ENCODE results near the gene PRKCB.

The PRKCB gene

DNA sequence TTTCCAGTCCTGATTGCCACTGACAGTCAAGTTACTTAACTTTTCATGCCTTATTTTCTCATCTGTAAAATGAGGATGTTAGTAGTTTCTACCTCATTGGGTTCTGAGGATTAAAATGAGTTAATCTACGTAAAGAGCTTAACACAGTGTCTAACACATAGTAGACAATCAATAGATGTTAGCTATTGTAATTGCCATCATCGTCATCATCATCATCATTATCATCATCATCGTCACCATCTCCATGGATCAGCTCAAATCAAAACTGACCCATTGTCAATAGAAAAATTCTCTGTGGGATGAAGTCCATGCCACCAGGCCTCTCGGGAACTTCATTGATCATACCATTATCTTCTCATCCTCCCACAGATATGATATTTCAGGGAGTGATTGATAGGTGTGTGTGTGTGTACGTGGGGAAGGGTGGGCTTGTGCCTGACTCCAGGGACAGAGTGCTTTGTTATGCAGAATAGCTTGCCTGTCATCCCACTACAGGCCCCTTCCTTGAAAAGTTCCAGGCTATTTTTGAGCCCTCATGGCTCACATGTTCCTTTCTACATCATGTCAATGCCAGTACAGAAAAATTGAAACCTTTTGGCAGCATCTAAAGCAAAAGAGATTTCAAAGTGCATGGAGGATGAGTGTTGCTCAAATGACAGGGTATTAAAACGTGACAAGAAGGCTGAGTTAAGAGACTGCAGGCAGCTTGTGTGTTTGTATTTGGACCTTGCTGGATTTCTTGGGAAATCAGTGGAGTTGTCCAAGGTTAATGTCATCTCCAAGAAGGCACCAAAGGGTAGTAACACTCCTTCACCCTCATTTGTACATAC lies 133.9 kb downstream of the PRKCB start:
- H3K27ac Mint-ChIP-seq, result no peak overlapping the region
- intact Hi-C loops (cut with micrococcal nuclease), result no loop called here
- no peaks in the 10 kb centered on the region for H3K27me3 Mint-ChIP-seq
- H3K4me3 Mint-ChIP-seq, result no peak overlapping the region
- no peaks in the 10 kb centered on the region for H3K36me3 Mint-ChIP-seq (ENCODE audit: low read depth)
- H3K4me1 Mint-ChIP-seq (ENCODE audit: low read depth), result peaks cover 16% of the 10 kb centered on the region
- H3K9me3 Mint-ChIP-seq, result no peaks in the 10 kb centered on the region

DNA sequence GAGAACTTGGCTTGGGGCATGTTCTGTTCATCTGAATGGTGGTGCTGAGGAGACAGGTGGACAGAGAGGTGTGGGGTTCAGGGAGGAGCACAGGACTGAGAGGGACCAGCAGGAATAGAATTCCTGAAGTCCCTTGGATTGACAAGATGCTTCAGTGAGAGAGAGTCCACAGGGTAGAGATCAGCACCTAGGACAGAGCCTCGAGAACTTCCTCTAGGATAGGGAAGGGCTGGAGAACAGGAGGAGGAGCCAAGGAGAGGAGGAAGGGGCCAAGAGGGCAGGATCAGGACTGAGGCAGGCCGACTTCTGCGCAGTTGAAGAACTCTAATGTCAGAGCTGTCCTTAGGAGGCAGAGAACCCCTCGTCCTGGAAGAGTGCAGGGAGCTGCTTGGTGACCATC lies 138.4 kb downstream of the PRKCB start:
- intact Hi-C loops (cut with micrococcal nuclease), result no loop called here
- no peaks in the 10 kb centered on the region for H3K27me3 Mint-ChIP-seq
- H3K9me3 Mint-ChIP-seq, result no peaks in the 10 kb centered on the region
- H3K36me3 Mint-ChIP-seq (ENCODE audit: low read depth), result no peaks in the 10 kb centered on the region
- no peak overlapping the region for H3K4me3 Mint-ChIP-seq
- peaks cover 10% of the 10 kb centered on the region for H3K4me1 Mint-ChIP-seq (ENCODE audit: low read depth)
- no peak overlapping the region for H3K27ac Mint-ChIP-seq

DNA sequence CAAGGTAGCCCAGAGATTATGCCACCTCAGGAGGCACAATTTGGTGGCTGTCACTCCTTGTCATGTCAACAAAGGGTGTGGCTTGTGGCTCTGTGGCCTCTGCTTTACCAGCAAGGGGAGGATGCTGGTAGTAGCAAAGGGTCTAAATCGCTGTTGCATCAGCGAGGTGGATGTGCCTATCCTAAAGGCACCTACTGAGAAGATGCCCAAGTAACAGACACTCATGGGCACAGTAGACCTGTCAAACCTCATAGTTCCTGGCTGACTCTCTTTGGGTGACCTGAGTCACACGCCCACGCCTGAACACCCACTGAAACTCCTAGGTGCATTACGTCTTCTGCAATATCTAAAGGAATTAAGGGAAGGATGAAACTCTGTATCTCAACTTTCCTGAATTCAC lies 139.5 kb downstream of the PRKCB start:
- Mint-ChIP-seq H3K9me3 (no peaks in the 10 kb centered on the region), H3K27me3 (no peaks in the 10 kb centered on the region), H3K27ac (no peak overlapping the region), H3K4me1 (ENCODE audit: low read depth) (peaks cover 10% of the 10 kb centered on the region), H3K36me3 (ENCODE audit: low read depth) (no peaks in the 10 kb centered on the region), H3K4me3 (no peak overlapping the region)
- intact Hi-C loops (cut with micrococcal nuclease), result no loop called here

DNA sequence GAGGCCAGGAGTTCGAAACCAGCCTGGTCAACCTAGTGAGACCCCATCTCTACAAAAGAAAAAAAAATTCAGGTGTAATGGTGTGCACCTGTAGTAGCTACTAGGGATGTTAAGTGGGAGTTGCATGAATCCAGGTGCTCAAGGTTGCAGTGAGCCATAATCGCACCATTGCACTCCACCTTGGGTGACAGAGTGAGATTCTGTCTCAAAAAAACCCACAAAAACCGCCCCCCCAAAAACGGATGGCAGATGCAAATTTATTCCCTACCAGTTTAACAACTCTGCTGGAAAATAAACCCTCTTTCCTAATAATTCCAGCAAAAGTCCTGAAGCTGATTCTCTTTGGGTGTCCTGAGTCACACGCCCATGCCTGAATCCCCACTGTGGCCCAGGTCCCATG lies 140.3 kb downstream of the PRKCB start:
- Mint-ChIP-seq H3K27ac (no peak overlapping the region), H3K36me3 (ENCODE audit: low read depth) (no peaks in the 10 kb centered on the region), H3K4me1 (ENCODE audit: low read depth) (peaks cover 10% of the 10 kb centered on the region), H3K4me3 (no peak overlapping the region), H3K9me3 (no peaks in the 10 kb centered on the region), H3K27me3 (no peaks in the 10 kb centered on the region)
- intact Hi-C loops (cut with micrococcal nuclease), result no loop called here

DNA sequence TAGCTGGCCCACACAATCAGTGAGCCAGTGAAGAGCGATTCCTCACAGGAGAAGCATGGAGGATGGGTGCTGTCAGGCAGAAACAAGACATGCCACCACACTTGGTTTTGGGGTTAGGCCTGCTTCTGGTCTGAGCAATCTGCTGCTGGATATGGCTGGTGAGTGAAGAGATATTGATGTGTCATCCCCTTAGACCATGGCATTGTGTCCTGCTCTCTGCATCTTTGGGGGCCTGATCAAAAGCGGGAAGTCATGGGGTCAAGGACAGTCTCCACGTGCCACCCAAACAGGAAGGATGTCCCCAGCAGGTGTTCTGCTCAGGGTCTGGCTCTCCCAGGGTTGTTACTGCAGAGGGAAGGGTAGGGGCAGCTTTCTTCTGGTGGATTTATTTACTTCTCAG lies 140.7 kb downstream of the PRKCB start:
- H3K27me3 Mint-ChIP-seq, result no peaks in the 10 kb centered on the region
- H3K27ac Mint-ChIP-seq, result no peak overlapping the region

DNA sequence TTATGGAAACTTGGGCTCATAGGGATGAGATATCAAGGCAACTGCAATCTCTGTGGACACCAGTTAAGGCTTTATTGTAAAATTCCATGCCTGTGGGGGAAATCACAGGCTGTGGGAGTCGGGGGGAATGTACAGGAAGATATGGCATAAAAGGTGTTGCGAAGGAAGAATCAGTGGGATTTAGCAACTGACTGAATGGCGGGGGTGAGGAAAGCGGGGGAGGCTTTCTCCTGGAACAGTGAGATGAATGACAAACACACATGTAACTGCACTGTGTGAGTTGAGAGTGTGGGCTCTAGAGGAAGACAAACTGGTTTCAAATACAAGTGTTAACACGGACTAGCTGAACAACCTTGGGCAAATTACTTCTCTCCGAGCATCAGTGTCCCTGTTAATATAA lies 143.7 kb downstream of the PRKCB start:
- Mint-ChIP-seq H3K4me1 (ENCODE audit: low read depth) (peaks cover 10% of the 10 kb centered on the region), H3K9me3 (no peaks in the 10 kb centered on the region), H3K4me3 (no peak overlapping the region), H3K36me3 (ENCODE audit: low read depth) (no peaks in the 10 kb centered on the region), H3K27me3 (no peaks in the 10 kb centered on the region), H3K27ac (no peak overlapping the region)
- intact Hi-C loops (cut with micrococcal nuclease), result no loop called here

More for the DNA sequence above, 140.7 kb downstream of the PRKCB start:
- intact Hi-C loops (cut with micrococcal nuclease), result no loop called here
- Mint-ChIP-seq H3K4me3 (no peak overlapping the region), H3K36me3 (ENCODE audit: low read depth) (no peaks in the 10 kb centered on the region), H3K4me1 (ENCODE audit: low read depth) (peaks cover 10% of the 10 kb centered on the region), H3K9me3 (no peaks in the 10 kb centered on the region)

DNA sequence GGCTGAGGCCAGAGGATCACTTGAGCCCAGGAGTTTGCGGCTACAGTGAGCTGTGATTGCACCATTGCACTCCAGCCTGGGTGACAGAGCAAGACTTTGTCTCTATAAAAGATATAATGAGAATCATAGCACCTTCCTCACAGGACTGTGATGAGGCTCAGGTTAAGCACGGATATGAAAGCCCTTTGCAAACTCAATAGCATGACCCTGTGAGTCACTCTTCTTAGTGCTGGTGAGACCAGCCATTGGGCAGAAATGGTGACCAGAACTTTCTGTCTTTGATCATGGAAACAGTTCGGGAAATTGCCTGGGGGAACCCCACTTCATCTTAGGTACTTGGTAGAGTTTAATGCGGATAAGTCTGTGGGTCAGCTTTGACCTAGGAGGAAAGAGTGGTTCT lies 144.2 kb downstream of the PRKCB start:
- Mint-ChIP-seq H3K4me1 (ENCODE audit: low read depth) (peaks cover 10% of the 10 kb centered on the region), H3K27ac (no peak overlapping the region), H3K4me3 (no peak overlapping the region), H3K27me3 (no peaks in the 10 kb centered on the region), H3K36me3 (ENCODE audit: low read depth) (no peaks in the 10 kb centered on the region), H3K9me3 (no peaks in the 10 kb centered on the region)
- intact Hi-C loops (cut with micrococcal nuclease), result no loop called here

DNA sequence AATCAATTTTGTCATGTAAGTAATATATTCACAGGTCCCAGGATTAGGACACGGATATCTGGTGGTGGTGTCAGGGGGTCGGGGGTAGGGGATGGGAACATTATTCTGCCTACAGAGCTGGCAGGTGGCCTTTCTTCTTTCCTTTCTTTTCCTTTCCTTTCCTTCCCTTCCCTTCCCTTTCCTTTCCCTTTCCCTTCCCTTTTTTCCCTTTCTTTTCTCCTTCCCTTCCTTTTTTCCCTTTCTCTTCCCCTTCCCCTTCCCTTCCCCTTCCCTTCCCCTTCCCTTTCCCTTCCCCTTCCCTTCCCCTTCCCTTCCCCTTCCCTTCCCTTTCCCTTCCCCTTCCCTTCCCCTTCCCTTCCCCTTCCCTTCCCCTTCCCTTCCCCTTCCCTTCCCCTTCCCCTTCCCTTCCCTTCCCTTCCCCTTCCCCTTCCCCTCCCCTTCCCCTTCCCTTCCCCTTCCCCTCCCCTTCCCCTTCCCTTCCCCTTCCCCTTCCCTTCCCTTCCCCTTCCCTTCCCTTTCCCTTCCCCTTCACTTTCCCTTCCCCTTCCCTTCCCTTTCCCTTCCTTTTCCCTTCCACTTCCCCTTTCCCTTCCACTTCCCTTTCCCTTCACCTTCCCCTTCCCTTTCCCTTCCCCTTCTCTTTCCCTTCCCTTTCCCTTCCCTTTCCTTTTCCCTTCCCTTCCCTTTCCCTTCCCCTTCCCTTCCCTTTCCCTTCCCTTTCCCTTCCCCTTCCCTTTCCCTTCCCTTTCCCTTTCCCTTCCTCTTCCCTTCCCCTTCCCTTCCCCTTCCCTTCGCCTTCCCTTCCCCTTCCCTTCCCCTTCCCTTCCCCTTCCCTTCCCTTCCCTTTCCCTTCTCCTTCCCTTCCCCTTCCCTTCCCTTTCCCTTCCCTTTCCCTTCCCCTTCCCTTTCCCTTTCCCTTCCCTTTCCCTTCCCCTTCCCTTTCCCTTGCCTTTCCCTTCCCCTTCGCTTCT lies 145.9 kb downstream of the PRKCB start:
- Mint-ChIP-seq H3K9me3 (no peaks in the 10 kb centered on the region), H3K27me3 (no peaks in the 10 kb centered on the region), H3K36me3 (ENCODE audit: low read depth) (no peaks in the 10 kb centered on the region), H3K4me3 (no peak overlapping the region), H3K4me1 (ENCODE audit: low read depth) (peaks cover 4% of the 10 kb centered on the region), H3K27ac (no peak overlapping the region)
- intact Hi-C loops (cut with micrococcal nuclease), result no loop called here

DNA sequence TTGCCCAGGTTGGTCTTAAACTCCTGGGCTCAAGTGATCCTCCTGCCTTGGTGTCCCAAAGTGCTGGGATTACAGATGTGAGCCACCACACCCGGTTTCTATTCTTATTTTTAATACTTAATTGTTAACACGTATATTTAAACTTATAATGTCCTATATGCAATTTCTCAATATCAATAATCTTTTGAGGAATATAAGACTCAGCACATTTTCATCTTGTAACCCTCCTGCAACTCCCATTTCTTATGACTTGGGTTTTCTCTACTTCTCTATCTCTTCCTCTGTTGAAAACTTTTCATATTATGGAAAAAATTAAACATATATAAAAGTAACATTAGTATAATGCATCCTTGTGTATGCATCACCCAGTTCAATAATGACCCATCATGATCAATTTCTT lies 150.7 kb downstream of the PRKCB start:
- Mint-ChIP-seq H3K27me3 (no peaks in the 10 kb centered on the region), H3K36me3 (ENCODE audit: low read depth) (no peaks in the 10 kb centered on the region), H3K4me1 (ENCODE audit: low read depth) (no peaks in the 10 kb centered on the region), H3K4me3 (no peak overlapping the region), H3K9me3 (no peaks in the 10 kb centered on the region), H3K27ac (no peak overlapping the region)
- intact Hi-C loops (cut with micrococcal nuclease), result no loop called here

DNA sequence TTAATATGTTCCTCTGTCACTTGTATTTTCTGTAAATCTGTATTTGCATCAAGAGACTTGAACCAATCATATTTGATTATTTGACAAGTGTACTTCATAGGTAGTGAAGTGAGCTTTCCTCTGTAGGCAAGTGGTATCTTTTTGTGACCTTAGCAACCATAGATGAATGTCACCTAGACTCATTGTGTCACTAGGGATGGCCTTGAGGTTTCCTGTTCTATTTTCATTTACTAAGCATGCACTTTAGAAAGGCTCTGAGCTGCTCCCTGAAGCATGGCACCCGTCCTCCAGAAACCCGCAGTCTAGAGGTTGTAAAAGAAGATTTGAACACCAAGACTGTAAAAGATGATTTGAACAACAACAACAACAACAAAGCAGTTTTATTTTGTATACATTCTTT lies 151.7 kb downstream of the PRKCB start:
- H3K27ac Mint-ChIP-seq, result no peak overlapping the region
- intact Hi-C loops (cut with micrococcal nuclease), result no loop called here
- H3K4me1 Mint-ChIP-seq (ENCODE audit: low read depth), result no peaks in the 10 kb centered on the region
- H3K4me3 Mint-ChIP-seq, result no peak overlapping the region
- no peaks in the 10 kb centered on the region for H3K36me3 Mint-ChIP-seq (ENCODE audit: low read depth)
- H3K9me3 Mint-ChIP-seq, result no peaks in the 10 kb centered on the region
- H3K27me3 Mint-ChIP-seq, result no peaks in the 10 kb centered on the region

DNA sequence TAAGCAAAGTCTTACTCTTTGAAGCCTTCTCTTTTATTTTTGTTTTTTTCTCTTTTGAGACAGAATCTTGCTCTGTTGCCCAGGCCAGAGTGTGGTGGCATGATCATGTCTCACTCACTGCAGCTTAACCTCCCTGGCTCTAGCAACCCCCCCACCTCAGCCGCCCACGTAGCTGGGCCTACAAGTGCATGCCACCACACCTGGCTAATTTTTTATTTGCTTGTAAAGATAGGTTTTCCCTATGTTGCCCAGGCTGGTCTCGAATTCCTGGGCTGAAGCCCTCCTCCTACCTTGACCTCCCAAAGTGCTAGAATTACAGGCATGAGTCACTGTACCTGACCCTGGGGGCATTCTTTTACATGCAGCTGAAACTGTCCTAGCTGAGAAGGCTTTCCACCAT lies 154.7 kb downstream of the PRKCB start:
- H3K4me1 Mint-ChIP-seq (ENCODE audit: low read depth), result no peaks in the 10 kb centered on the region
- no peaks in the 10 kb centered on the region for H3K9me3 Mint-ChIP-seq
- H3K27ac Mint-ChIP-seq, result no peak overlapping the region
- H3K4me3 Mint-ChIP-seq, result no peak overlapping the region
- intact Hi-C loops (cut with micrococcal nuclease), result no loop called here
- H3K36me3 Mint-ChIP-seq (ENCODE audit: low read depth), result no peaks in the 10 kb centered on the region
- H3K27me3 Mint-ChIP-seq, result no peaks in the 10 kb centered on the region

DNA sequence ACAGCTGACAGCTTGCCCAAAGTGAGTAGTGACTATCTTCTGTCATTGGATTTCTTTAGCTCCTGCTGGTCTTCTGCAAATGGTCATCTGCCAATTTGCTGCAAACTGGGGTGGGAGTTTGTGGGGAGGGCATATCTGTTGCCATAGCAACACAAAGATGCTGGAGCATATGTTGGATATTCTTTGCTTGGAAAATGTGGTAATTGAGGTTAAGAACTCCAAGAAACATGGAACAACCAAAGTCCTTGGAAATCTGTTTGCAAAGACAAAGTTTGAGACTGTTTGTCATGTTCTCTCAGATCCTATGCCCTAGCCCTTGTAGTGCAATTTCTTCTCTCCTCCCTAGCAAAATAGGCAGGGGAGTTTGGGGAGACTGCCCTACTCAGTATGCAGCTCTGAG lies 155.3 kb downstream of the PRKCB start:
- H3K4me3 Mint-ChIP-seq, result no peak overlapping the region
- no peaks in the 10 kb centered on the region for H3K4me1 Mint-ChIP-seq (ENCODE audit: low read depth)
- no peaks in the 10 kb centered on the region for H3K27me3 Mint-ChIP-seq
- H3K27ac Mint-ChIP-seq, result no peak overlapping the region
- intact Hi-C loops (cut with micrococcal nuclease), result no loop called here
- H3K9me3 Mint-ChIP-seq, result no peaks in the 10 kb centered on the region
- H3K36me3 Mint-ChIP-seq (ENCODE audit: low read depth), result no peaks in the 10 kb centered on the region

DNA sequence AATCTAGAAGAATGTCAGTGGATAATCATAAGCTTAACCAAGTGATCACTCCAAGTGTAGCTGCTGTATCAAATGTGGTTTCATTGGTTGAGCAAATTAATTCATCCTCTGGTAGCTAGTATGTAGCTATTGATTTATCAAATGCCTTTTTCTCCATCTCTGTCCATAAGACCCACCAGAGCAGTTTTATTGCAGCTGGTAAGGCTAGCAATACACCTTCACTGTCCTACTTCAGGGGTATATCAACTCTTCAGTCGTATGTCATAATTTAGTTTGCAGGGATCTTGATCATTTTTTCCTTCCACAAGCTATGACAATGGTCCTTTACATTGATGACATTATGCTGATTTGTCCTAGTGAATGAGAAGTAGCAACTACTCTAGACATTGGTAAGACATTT lies 158.8 kb downstream of the PRKCB start:
- Mint-ChIP-seq H3K4me1 (ENCODE audit: low read depth) (no peaks in the 10 kb centered on the region), H3K36me3 (ENCODE audit: low read depth) (peaks cover 5% of the 10 kb centered on the region), H3K4me3 (no peak overlapping the region), H3K27me3 (no peaks in the 10 kb centered on the region), H3K9me3 (no peaks in the 10 kb centered on the region), H3K27ac (no peak overlapping the region)
- intact Hi-C loops (cut with micrococcal nuclease), result no loop called here

DNA sequence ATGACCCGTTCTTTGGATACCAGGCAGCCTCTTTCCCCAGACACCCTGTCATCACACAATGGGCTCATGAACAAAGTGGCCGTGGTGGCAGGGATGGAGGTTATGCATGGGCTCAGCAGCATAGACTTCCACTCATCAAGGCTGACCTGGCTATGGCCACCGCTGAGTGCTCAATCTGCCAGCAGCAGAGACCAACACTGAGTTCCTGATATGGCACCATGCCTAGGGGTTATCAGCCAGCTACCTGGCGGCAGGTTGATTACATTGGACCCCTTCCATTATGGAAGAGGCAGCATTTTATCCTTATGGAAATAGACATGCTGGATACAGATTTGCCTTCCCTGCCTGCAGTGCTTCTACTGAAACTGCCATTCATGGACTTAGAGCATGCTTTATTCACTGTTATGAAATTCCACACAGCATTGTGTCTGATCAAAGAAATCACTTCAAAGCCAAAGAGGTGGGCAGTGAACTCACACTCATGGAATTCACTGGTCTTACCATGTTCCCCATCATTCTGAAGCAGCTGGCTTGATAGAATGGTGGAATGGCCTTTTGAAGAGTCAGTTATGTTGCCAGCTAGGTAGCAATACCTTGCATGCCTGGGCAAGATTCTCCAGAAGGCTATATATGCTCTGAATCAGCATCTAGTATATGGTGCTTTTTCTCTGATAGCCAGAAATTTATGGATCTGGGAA lies 160.6 kb downstream of the PRKCB start:
- peaks cover 5% of the 10 kb centered on the region for H3K36me3 Mint-ChIP-seq (ENCODE audit: low read depth)
- intact Hi-C loops (cut with micrococcal nuclease), result no loop called here
- no peaks in the 10 kb centered on the region for H3K27me3 Mint-ChIP-seq
- no peaks in the 10 kb centered on the region for H3K9me3 Mint-ChIP-seq
- no peak overlapping the region for H3K4me3 Mint-ChIP-seq
- H3K4me1 Mint-ChIP-seq (ENCODE audit: low read depth), result no peaks in the 10 kb centered on the region
- H3K27ac Mint-ChIP-seq, result no peak overlapping the region
